HG02623 (cell line): ENCODE measurements around the gene ILK.

Source experiments
- ATAC-seq: cut with Tn5 transposase; IDR thresholded peaks from one replicate; pipeline ENCODE4 v1.9.1; 2021; ENCODE audit warnings: moderate library complexity; ENCODE audit not compliant: unreplicated experiment

Gene ILK

DNA sequence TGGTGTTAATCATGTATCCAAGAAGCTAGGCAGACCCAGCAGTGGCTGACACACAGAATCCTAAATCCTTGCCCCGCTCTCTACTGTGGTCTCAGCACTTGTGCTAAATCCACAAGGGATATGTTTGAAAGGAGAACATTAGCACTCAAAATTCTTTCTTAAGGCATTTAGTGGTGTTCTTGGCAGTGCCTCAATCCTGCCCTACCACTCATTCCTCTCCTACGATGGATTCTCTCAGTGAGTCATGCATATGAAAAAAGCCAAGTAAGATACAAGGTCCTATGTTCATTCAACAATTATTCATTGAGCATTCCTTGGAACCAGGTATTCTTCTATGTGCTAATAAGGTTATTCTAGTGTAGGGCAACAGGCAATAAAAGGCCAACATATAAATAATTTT lies 31.4 kb upstream of the ILK start:
- ATAC-seq, result no peak

DNA sequence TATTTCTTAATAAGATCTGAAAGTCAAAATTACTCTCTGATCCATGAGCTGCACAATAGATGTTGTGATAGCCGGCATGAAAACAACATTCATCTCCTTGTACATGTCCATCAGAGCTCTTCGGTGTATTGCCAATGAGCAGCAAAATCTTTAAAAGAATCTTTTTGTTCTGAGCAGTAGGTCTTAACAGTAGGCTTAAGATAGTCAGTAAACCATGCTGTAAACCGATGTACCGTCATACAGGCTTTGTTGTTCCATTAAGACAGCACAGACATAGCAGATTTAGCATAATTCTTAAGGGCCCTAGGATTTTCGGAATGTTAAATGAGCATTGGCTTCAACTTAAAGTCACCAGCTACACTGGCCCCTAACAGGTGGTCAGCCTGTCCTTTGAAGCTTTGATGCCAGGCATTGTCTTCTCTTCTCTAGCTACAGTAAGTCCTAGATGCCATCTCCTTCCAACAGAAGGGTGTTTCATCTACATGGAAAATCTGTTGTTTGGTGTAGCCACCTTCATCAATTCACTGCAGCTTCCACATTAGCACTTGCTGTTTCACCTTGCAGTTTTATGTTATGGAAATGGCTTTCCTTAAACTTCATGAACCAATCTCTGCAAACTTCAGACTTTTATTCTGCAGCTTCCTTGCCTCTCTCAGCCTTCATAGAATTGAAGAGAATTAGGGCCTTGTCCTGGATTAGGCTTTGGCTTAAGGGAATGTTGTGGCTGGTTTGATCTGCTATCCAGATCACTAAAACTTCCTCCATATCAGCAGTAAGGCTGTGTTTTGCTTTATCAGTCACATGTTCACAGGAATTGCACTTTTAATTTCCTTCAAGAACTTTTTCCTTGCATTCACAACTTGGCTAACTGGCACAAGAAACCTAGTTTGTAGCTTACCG lies 28.5 kb upstream of the ILK start:
- ATAC-seq, result no peak

DNA sequence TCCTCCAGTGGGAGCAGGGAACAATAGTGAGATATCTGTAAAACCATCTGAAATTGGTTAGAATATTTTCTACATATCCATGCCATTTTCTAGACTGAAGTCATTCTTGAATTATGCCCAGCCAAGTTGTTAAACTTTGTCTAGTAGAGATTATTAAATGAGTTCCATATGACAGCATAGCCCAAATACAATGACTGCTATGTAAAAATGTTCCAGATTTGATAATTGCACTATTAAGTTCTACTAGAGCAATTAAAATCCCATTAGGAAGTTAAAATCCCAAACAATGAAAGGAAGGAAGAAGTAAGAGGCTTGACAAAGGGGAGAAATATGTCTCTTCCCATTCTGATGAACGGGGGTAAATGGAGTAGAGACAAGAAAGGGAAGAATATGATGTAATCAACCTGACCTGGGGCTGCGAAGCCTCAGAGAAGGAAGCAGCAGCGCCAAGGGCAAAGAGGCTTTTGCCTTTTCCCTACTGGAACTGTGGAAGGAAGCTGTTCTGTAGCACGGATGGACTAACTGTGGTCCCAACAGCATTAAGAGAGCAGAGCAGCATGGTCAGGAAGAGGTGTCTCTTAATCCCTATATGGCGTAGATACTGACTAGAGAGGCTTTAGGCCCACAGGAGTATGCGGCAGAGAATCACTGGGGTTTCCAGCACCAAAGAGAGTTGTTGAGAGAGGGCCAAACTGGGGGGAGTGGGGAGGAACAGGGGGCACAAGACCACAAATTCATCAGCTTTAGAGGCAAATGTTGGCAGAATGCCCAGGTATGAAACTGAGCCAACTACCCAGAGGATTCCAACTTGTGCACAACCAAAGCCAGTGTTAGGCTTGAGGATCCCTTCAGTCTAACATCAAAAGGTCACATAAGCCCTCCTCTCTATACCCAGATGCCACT lies 26.9 kb upstream of the ILK start:
- ATAC-seq, result no peak

DNA sequence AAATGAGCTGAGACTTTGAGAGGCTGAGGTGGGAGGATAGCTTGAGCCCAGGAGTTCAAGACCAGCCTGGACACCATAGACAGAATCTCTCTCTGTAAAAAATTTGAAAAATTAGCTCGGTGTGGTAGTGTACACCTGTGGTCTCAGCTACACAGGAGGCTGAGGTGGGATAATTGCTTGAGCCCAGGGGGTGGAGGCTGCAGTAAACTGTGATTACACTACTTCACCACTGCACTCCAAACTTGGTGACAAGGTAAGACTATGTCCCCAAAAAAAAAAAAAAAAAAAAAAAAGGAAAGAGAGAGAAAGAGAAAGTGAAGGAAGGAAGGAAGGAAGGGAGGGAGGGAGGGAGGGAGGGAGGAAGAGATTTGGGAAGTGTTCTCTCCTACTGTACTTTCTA lies 25.4 kb upstream of the ILK start:
- ATAC-seq, result no peak

DNA sequence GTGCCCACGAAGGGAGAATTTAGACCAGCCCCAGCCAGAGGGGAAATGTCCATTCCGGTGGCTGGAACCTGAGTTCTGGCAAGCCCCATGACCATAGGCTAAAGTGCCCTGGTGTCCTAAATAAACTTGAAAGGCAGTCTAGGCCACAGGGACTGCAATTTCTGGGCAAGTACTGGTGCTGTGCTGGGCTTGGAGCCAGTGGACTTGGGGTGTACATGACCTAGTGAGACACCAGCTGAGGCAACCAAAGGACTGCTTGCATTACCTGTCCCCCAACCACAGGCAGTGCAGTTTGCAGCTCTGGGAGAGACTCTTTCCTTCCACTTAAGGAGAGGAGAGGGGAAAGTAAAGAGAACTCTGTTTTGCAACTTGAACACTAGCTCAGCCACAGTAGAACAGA lies 23.9 kb upstream of the ILK start:
- no peak for ATAC-seq

DNA sequence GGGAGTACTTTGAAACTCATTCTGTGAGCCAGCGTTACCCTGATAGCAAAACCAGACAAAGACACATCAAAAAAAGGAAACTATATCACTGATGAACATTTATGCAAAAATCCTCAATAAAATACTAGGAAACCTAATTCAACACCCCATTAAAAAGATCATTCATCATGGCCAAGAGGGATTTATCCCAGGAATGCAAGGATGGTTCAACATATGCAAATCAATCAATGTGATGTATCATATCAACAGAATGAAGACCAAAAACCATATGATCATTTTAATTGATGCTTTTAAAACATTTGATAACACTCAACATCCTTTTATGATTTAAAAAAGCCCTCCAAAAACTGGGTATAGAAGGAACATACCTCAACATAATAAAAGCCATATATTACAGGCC lies 20.0 kb upstream of the ILK start:
- ATAC-seq, result no peak

DNA sequence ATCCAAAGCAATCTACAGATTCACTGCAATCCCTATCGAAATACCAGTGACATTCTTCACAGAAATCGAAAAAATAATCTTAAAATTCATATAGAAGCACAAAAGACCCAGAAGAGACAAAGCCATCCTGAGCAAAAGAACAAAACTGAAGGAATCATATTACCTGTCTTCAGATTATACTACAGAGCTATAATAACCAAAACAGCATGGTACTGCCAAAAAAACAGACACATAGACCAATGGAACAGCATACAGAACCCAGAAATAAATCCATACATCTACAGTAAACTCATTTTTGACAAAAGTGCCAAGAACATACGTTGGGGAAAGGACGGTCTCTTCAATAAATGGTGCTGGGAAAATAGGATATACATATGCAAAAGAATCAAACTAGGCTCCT lies 19.0 kb upstream of the ILK start:
- no peak for ATAC-seq

DNA sequence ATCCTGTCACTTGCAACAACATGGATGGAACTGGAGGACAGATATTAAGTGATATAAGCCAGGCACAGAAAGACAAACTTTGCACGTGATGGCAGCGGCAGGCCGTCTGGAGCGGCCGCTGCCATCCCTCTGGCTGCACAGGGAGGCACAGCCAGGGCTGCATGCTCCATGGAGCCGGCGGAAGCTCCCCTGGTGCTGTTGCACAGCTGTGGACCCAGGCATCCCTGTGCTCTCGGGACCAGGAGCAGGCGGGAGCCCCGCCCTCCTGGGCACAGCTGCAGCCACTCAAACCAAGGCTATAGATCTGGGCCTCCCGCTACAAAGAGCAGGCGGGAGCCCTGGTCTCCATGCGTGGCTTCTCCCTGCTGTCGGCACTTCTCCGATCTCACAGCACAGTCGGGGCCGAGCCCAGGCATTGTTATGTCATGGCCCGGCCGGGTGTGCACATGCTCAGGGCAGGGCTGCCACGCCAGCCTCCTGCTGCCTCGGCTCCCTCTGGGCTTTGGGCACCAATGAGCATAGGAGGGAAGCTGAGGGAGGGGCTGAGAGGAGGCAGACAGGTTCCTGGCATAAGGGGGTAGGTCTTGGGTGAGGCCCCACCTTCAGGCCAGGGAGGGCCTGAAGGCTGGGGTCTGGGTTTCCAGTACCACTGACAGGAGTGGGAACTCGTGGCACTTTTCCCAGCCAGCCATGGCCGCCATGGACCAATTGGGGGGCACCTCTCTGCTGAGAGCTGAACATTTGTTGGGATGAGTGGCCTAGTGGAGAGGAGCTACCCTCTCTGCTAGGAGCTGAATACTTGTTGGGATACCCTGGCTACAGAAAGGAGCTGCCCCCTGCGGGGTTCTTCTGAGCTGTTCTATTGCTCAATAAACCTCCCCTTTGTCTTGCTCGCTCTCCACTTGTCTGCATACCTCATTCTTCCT lies 16.9 kb upstream of the ILK start:
- no peak for ATAC-seq

DNA sequence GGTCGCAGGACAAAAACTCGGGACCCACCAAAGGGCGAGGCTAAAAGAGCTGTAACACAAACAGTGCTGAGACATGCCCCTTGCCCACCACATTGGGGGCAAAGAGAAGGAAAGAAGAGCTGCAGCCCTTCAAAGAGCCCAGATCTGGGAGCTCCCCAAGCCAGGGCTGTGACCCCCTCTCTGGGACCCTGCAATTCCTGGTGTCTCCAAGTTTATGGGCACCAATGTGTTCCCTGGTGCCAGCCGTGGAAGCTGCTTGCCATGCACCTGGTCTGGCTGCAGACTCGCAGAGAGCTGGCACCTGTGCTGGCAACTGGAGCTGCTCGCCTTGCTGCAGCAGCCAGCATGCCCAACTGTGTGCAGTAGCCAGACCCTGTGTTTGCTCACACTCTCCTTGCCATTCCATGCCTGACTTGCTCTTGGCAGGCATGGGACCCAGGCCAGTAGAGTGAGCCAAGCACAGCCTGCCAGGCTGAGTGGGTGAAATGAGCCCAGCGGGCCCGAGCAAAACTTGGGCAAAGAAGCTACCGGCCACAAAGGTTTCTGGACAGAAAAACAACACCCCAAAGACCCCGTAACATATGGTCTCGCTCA lies 16.1 kb upstream of the ILK start:
- ATAC-seq, result no peak

DNA sequence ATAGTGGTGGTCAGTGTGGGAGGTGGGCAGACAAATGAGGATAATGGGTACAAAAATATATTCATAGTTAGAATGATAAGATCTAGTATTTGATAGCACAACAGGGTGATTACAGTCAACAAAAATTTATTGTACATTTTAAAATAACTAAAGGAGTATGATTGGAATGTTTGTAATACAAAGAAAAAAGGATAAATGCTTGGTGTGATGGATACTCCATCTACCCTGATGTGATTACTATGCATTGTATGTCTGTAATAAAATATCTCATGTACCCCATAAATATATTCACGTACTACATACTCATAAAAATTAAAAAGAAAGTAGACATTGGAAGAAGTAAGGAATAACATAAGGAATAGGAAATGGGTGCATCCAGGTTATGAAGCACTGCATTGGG lies 15.6 kb upstream of the ILK start:
- ATAC-seq, result no peak

DNA sequence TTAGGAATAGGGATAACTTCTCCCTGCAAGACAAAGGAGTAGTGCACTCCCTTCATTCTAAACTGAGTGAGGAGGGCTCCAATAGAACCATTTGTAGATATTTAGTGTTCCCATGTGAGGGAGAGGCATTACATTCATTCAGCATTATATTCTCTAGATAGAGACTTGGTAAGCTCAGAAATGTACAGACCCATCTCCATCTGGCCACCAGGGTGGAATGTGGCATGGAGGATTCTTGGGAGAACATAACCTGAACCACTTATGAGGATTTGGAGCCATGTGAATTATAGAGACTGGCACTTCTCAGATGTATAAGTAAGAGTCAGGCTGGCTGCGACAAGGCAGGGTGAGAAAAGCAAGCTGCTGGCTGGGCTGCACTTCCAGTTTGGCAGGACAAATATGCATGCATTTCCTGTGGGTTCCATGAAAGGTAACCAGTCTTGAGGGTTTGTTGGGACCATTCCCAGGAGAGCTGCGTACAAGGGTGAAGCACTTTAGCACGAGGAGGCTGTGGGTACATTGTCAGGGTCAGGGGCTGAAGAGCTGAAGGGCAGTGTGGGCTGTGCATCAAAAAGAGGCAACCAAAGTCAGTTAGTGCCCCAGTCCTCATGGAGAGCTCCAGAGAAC lies 9.3 kb upstream of the ILK start:
- ATAC-seq, result no peak

DNA sequence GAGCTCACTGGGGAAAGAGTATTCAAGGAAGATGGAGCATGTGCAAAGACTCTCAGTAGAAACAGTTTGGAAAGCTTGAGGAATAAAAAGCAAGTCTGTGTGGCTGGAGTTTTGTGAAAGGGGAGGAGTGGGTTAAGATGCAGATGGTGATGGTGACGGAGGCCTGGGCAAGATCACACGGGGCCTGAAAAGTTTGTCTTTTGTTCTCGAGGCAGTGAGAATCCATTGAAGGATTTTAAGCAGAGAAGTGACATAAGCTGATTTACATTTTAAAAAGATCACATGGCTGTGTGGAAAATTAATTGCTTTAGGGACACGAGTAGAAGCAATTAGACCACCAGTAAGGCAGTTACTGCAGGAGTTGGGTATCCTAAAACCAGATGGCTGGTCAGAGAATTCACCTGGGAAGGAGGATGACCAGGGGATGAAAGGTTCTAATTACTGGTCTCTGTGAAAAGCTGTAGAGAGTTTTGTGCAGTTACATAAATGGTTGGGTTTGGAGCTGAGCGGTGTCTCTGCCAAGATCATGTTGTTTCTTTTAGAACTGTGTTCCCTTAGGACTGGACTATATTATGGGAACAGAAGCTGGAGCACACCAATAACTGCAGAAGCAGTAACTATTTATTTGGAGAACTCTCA lies 7.2 kb upstream of the ILK start:
- no peak for ATAC-seq

DNA sequence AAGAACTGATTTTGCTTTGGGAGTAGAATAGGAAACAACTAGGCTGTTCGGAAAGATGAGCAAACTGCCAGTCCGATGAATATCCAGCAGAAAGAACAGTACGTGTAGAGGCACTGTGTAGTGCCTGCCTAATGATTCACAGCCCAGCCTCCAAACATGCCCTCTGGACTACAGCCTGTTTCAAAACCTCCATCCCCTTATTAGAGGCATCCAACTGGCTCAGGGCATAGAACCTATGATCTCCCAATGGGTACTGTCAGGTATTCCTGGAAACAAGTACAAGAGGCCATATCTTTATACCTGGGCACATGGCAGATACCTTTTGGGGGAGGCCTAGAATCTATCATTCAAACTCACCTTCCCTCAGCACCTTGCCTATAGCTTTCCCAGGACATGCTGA lies 5.0 kb upstream of the ILK start:
- no peak for ATAC-seq

DNA sequence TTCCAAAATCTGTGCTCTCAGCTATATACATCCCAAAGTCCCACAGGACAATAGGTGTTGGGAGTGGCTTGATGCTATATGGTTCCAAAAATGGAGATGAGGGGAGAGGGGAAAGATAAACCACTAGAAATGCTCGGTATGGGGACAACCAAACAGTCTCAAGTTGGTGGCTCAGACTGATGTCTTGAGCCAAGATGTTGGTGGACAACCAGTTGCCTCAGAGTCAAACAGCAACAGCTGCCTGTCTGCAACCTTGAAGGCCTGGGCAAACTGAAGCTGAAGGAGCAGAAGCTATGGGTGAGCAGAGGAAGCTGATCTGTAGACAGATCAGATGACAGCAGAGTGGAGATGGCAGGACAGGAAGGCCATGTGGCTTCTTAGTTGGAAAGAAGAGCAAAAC lies 4.1 kb upstream of the ILK start:
- ATAC-seq, result no peak

DNA sequence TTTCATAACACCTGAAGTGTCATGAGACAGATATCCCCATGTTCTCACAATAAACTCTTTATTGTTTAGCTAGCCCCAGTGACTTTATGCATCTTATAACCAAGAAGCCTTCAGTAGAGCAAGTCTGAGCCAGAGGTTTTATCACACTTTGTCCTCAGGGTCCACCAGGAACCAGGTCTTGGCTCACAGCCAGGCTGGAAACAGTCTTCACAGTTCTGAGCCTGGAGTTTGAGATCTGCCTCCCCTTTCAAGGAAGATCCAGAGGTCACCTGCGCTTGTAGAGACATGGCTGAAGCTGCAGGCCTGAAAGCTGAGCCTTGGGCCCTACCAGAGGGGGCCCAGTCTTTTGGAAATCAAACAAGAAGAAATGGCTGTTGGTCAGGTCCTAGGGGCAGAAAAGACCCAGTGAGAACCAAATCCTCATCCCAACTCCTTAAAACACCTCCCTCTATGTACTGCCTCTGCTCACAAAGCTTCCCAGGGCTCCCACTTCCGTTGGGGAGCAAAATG lies 3.6 kb upstream of the ILK start:
- no peak for ATAC-seq

DNA sequence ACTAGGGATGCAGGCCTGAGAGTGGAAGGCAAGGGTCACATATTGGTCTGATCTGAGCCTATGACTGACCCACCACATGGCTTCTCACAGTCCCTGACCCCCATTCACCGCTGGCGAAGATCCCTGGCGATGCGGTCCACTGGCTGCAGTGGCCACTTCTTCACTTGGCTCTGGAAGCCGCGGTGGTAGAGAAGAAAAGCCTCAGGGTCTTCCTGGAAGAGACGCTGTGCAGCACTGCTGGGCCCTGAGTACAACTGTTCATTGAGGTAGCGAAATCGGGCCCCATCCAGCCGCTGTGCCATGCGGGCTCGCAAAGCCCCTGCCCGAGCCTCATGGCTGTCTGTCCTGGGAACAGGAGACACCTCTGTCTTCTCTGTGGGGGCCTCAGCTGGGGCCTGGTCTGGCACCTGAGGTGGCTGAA lies 2.5 kb upstream of the ILK start:
- ATAC-seq, result no peak

DNA sequence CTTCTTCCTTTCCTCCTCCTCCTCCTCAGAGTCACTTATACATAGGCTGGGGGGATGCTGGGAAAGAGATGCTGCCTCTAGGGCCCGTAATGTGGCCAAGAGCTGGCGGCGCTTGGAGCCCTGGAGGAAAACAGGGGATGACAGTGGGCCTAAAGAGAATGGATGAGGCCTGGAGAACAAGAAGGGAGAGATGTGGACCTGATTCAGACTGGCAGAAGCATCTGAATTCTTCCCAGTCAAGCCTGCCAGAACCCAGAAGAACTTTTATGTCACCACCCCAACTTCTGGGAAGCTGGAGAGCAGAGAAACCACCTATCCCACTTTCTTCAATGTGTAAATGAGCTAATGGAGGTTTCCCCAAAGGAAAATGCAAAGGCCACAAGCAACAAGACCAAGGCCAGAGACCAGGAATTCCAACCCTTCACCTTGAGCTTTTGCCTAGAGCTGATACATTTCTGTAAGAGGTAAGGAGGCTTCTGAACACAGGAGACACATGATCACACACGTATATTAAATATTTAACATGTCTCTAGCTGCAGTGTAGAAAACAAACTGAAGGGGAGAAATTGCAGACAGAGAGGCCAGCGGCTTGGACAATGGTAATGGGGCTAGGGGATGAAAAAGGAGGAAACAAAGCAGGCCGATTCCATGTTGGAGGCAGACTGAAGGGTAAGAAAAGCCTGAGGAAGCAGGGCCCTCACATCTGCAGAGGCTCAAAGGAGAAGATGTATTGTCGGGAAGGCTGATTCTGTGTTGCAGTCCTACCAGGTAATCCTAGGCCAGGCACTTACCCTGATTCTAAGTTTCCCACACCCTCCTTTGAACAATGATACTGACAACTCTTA lies 1.3 kb upstream of the ILK start:
- no peak for ATAC-seq

DNA sequence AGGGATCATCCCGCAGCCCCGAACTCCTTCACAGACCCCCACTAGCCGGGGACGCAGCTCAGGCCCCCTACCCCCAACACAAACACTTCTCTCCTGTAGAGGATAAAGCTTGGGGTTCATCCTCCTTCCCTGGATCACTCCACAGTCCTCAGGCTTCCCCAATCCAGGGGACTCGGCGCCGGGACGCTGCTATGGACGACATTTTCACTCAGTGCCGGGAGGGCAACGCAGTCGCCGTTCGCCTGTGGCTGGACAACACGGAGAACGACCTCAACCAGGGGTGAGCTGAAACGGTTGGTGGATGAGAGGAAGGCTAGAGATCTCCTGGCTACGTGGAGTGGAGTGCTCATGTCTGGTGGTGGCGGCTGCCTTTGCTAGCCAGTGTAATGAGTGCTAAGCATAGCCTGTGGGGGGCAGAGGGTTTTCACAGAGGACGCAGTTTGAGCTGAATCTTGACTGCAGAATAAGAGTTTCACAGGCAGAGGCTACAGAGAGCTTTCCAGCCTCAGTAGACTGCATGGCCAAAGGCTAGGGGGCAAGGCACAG lies 580 bp downstream of the ILK start:
- ATAC-seq, result peak; percentile 22
